ENCODE measurements around the gene BORCS5. TPM values are rescaled to one million over a fixed set of nuclear protein-coding genes. Genes with fewer than 3 reads are reported as not detected.

Gene BORCS5
- polyA plus RNA-seq, 2 of the 4 experiments (the other 2 are of a cell fraction), result 5.1 to 10.2 TPM

DNA sequence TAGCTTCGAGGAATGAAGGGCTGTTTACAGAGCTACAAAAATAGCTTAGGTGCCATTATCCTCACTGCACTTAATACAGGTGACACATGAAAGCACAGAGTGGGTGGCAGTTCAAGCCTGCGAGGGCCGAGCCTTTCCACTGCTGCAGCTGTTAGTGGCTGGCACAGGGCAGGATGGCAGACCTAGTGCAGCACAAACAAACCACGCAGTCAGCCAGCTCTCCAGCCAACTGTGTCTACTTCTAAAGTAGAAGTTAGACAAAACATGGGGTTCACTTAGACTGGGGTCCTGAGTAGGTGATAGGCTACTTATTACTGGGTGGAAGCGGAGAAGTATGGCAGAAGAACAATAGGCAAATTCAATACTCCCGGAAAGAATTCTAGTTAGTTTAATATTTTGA, 110.4 kb downstream of the BORCS5 start:
- 87% methylated on average over 6 of the region's 6 CpGs for WGBS (ENCODE audit: missing lambda C conversion rate)
- DNase-seq (ENCODE audit: low read depth in 1 of 2, low spot score in 1 of 2) (no peak), FAIRE-seq (no peak), ATAC-seq (no peak)
- no peak overlapping the region for H3K27ac ChIP-seq
- H3K4me3 ChIP-seq, result no peak overlapping the region
- H3K4me1 ChIP-seq, result no peaks in the 10 kb centered on the region
- ChIA-PET POLR2A (no interaction called here), CTCF (interaction anchor here (0.6 to 2.5 kb wide), 3 partner anchors 10 to 277 kb away, joined by 3 to 7 read pairs (median 3); no protein-coding TSS in a partner anchor)
- TF ChIP-seq KDM1A (IDR thresholded peaks at IDR 0.05; ENCODE audit: low read depth) (no peak), RAD21 (conservative IDR thresholded peaks at IDR 0.05 in 1 of 2, IDR thresholded peaks at IDR 0.05 in 1 of 2) (no peak), NR3C1 (IDR thresholded peaks at IDR 0.05) (no peak), CEBPB (IDR thresholded peaks at IDR 0.05) (no peak), MYC (IDR thresholded peaks at IDR 0.05; ENCODE audit: borderline replicate concordance, low read length) (no peak), RCOR1 (IDR thresholded peaks at IDR 0.05; ENCODE audit: low read depth, low read length) (no peak), HEYL (CRISPR knock-in tag; IDR thresholded peaks at IDR 0.05) (no peak), RNF2 (IDR thresholded peaks at IDR 0.05; ENCODE audit: borderline replicate concordance, low read depth) (no peak), REST (IDR thresholded peaks at IDR 0.05) (no peak), MAFK (IDR thresholded peaks at IDR 0.05; ENCODE audit: partially characterized antibody) (no peak)
- TF ChIP-seq, protein P1, sequence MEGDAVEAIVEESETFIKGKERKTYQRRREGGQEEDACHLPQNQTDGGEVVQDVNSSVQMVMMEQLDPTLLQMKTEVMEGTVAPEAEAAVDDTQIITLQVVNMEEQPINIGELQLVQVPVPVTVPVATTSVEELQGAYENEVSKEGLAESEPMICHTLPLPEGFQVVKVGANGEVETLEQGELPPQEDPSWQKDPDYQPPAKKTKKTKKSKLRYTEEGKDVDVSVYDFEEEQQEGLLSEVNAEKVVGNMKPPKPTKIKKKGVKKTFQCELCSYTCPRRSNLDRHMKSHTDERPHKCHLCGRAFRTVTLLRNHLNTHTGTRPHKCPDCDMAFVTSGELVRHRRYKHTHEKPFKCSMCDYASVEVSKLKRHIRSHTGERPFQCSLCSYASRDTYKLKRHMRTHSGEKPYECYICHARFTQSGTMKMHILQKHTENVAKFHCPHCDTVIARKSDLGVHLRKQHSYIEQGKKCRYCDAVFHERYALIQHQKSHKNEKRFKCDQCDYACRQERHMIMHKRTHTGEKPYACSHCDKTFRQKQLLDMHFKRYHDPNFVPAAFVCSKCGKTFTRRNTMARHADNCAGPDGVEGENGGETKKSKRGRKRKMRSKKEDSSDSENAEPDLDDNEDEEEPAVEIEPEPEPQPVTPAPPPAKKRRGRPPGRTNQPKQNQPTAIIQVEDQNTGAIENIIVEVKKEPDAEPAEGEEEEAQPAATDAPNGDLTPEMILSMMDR (IDR thresholded peaks at IDR 0.05), result no peak
- no peak overlapping the region for H3K4me2 ChIP-seq
- H3K9me3 ChIP-seq, result no peaks in the 10 kb centered on the region

- Histone ChIP-seq H3K4me3 (no peak overlapping the region), H3K4me2 (no peak overlapping the region), H3K27ac (no peak overlapping the region), H3K4me1 (no peaks in the 10 kb centered on the region), H3K9me3 (no peaks in the 10 kb centered on the region)
- WGBS (ENCODE audit: missing lambda C conversion rate), result 89% methylated on average over 14 of the region's 14 CpGs
- CTCF ChIA-PET, result interaction anchor here (1.3 to 2.5 kb wide), 2 partner anchors 9 to 189 kb away, joined by 3 to 7 read pairs; no protein-coding TSS in a partner anchor
- POLR2A ChIA-PET, result no interaction called here
- DNase-seq (ENCODE audit: low read depth in 1 of 2, low spot score in 1 of 2) (no peak), FAIRE-seq (no peak), ATAC-seq (no peak)
- TF ChIP-seq FOSB (CRISPR knock-in tag; IDR thresholded peaks at IDR 0.05) (no peak), MAZ (IDR thresholded peaks at IDR 0.05; ENCODE audit: borderline replicate concordance, low read depth, low read length) (no peak), EP300 (IDR thresholded peaks at IDR 0.05) (no peak), GATA3 (IDR thresholded peaks at IDR 0.05; ENCODE audit: borderline replicate concordance) (no peak), RCOR1 (IDR thresholded peaks at IDR 0.05; ENCODE audit: low read depth, low read length) (no peak), KDM1A (IDR thresholded peaks at IDR 0.05; ENCODE audit: low read depth) (no peak), CBX8 (IDR thresholded peaks at IDR 0.05) (no peak), EHMT2 (IDR thresholded peaks at IDR 0.05; ENCODE audit: low read depth) (no peak), HEYL (CRISPR knock-in tag; IDR thresholded peaks at IDR 0.05) (no peak), SREBF2 (IDR thresholded peaks at IDR 0.05) (no peak), EHF (CRISPR knock-in tag; IDR thresholded peaks at IDR 0.05) (no peak), RARB (CRISPR knock-in tag; IDR thresholded peaks at IDR 0.05) (no peak), ZSCAN20 (CRISPR knock-in tag; IDR thresholded peaks at IDR 0.05) (no peak), MYC (IDR thresholded peaks at IDR 0.05; ENCODE audit: borderline replicate concordance, low read length) (no peak), CHD2 (IDR thresholded peaks at IDR 0.05; ENCODE audit: low read length, partially characterized antibody) (no peak), NFE2L2 (conservative IDR thresholded peaks at IDR 0.05; ENCODE audit: low read length) (no peak)
- TF ChIP-seq, protein P1 (IDR thresholded peaks at IDR 0.05), result no peak
Observed at GRCh38 chr12:12467688-12468261, 110.9 kb downstream of the BORCS5 start.
